Measurements from ENCODE around the gene RAP1GAP.

Gene RAP1GAP

DNA sequence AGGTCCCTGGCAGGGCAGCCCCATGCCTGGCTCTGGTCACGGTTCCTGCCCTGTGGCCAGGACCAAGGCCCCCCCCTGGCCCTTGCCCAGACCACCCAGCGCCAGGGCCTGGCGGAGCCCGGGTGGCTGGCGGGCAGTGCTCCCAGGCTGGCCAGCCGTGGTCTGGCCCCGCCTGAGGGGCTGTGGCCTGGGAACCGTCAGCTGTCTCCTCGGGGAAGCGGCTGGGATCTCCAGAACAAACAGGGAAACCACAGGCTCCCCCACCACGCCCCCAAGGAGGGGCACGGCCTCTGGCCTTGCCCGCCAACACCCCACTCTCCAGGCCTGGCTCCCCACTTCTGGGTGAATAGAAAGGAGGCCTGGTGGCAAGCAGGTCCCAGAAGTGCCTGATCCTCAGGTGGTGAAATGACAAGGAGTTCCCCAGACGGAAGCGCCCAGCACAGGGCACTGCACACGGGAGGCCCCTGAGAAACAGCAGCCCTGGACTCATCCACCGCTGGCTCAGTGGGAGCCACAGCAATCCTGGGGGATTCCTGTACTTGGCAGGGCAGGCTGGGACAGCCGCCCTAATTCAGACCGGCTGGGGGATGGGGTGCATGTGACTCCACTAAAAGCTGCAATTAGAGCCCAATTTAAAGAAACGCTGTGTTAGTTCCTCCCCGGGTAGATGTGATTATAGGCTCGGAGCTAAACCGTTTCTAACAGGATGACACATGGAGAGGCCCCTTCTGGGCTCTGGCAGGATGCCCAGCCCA lies 78.9 kb downstream of the RAP1GAP start:
- no peak for DNase-seq (ENCODE audit: low spot score)

DNA sequence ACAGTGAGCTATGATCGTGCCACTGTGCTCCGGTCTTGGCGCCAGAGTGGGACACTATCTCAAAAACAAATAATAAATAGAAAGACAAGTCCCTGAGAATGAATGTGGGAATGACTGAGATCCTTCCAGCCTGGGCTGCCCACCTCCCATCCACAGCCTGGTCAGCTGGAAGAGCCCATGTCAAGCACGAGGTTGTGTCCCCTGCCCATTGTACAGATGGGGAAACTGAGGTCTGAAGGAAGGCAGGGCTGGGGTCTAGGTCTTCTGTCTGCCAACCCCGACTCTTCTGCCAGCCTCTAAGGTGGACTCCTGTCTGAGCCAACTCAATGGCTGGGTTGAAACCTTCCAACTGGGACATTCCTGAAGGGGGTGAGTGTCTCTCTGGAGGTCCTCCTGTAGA lies 79.5 kb downstream of the RAP1GAP start:
- no peak for DNase-seq (ENCODE audit: low spot score)

DNA sequence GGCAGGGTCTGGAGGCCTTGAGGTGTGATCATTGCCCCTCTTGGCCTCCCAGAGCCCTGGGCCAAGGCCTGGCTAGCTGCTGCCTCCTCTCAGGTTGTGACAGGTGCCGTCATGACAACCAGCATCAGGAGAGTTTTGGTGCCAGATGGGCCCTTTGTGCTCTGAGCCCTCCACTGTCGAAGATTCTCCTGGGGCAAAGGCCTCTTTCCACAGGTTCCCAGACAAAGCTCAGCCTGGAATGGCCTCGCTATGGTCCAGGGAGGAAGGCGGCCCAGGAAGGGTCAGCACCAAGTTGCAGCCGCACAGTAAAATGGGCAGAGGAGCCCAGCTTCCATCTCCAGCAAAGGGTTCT lies 81.6 kb downstream of the RAP1GAP start:
- DNase-seq (ENCODE audit: low spot score): no peak

DNA sequence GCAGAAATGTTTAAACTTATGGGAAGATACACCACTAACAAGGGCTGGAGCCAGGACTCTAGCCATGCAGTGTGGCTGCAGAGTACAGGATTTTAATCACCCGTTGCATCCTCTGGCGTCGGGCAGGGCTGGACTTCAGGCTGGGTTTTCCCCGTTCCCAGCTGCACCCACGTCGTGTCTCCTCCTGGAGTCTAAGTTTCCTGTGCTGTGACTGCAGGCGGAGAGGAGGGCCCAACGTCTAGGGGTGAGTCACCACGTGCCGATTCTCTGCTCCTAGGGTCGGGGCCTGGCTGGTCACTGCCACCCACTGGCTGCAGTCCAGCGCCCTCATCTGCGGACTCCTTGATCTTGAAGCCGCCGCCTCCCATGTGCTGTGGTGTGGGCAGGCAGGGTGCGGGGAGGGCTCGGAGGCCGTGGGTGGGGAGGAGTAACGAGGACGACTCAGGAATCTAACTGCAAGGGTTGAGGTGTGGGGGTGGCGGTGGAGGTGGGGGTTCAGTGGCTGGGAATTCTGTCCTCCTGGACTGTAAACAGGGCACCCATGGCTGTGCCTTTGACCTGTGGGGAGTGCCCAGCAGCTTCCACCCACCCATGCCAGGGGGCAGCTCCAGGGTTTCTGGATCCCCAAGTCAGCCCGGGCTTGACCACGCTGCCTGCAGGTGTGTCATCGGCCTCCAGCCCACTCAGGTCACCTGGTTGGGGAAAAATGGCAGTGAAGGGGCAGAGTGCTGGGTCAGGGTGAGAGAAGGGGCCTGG lies 82.1 kb downstream of the RAP1GAP start:
- no peak for DNase-seq (ENCODE audit: low spot score)

DNA sequence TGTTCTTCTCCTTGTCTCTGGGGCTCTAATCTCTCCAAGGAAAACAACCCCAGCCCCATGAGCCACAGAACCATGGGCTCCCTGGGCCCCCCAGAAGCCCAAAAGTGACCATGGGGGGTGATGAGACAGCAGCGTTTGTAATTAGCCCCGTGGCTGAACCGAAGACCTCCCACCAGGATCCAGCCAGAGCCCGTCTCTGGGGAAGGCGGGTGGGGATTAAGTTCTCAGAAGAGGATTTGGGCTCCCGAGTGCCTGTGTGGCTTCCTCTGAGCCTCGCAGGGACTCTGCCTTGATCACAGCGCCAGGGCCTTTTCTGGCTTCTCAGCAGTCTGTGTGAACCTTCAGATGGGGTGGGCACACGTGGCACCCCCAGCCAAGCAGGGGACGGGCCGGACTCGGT lies 82.9 kb downstream of the RAP1GAP start:
- DNase-seq (ENCODE audit: low spot score): no peak

DNA sequence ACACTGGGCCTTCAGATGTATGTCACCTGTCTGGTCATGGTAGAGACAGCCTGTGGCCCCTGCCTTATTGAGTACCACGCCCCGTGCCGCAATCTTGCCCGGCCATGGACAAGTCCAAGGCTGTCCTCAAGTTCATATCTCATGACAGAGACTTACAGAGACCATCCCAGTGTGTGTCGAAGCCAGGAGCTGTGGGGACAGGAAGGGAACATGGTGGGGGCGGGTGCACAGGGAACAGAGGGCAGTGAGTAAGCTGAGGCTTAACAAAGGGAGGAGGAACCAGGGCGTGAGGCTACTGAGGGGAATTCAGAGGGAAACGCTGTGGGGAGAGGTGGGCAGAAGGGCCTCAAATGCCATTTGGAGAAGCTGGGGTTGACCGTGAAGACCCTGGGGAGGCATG lies 84.1 kb downstream of the RAP1GAP start:
- DNase-seq (ENCODE audit: low spot score): no peak

DNA sequence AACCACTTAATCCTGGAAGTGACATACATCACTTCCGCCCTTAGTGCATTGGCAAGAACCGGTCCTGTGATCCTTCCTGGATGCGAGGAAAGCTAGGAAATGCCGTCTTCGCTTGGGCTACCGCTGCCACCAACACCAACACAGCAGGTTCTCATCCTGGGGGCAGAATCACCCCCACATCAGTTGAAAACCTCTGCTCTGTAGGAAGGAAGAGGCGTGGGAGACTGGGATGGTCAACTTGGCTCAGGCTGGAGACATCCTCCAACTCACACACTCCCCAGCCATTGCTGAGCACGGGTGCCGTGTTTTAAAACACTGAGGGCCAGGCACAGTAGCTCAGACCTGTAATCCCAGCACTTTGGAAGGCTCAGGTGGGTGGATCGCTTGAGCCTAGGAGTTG lies 85.1 kb downstream of the RAP1GAP start:
- DNase-seq (ENCODE audit: low spot score): no peak

DNA sequence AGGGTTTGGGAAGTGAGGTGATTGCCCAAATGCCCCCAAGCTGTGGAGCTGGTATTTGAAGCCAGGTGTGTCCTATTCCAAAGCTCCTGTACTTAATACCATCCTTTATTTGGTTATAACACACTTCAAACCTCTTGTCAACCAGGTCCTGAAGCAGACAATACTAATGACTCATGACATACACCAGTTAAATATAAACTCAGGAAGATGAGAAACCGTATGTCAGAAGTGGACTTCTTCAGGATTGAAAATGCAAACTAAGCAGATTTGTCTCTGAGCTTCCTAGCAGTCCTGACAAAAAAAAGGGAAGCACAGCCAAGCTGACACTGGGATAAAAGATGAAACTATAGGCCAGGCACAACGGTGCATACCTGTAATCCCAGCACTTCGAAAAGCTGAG lies 89.4 kb downstream of the RAP1GAP start:
- DNase-seq (ENCODE audit: low spot score): no peak

DNA sequence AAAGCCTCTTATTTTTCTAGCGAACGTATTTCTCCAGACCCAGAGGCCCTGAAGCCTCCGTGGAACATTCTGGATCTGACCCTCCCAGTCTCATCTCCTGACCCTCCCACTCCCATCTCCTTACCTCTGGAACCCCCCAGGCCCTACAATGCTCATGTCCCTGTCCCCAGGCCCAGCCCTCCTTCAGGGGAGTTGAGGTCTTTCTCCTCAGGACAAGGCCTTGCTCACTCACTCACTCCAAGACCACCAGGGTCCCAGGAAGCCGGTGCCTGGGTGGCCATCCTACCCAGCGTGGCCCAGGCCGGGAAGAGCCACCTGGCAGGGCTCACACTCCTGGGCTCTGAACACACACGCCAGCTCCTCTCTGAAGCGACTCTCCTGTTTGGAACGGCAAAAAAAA lies 91.2 kb downstream of the RAP1GAP start:
- no peak for DNase-seq (ENCODE audit: low spot score)

DNA sequence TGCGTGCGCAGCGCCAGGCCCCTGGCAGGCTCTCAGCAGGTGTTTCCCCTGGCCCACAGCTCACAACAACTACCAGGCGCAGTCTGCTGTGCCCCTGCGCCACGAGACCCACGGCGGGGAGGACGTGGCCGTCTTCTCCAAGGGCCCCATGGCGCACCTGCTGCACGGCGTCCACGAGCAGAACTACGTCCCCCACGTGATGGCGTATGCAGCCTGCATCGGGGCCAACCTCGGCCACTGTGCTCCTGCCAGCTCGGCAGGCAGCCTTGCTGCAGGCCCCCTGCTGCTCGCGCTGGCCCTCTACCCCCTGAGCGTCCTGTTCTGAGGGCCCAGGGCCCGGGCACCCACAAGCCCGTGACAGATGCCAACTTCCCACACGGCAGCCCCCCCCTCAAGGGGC lies 91.8 kb downstream of the RAP1GAP start:
- no peak for DNase-seq (ENCODE audit: low spot score)

DNA sequence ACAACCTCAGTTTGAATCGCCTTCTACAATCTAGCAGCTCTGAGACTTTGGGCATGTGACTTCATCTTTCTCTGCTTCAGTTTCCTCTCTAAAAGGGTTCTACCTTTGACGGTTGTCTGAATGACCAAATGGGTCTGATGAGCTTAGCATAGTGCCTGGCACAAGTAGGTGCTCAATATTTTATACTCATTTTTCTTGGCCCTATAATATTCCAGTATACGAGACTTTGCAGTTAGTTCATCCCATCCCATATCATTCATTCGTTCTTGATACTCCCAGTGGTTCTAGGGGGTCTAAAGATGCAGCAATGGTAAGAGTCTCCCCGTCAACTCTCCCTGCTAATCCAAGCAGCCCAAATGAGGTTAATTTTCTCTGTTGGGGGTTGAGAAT lies 92.4 kb downstream of the RAP1GAP start:
- no peak for DNase-seq (ENCODE audit: low spot score)

DNA sequence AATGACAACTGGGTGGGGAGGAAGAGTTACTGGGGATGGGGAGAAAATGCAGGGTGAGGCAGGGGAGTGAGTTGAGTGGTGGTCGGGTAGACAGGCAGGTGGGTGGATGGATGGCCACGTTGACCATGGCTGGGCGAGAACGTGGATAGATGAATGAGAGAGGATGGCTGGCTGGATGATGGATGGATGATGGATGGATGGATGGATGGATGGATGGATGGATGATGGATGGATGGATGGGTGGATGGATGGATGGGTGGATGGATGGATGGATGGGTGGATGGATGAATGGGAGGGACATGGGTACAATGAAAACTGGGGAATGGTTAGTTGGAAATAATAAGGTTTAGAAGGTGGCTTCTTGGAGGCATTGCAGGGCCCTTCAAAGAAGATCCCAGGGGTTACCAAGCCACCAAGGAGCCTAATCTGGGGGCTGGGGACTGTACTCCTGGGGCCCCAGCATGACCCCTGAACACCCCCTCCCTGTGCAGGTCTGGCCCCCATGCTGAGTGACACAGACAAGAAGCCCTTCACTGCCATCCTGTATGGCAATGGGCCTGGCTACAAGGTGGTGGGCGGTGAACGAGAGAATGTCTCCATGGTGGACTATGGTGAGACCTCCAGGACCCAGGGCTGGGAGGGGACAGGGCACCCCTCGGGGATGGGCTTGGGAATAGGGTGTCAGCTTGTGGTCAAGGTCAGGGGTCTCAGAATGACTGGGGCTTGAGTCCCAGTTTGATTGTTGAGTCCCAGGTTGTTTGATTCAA lies 92.9 kb downstream of the RAP1GAP start:
- no peak for DNase-seq (ENCODE audit: low spot score)

DNA sequence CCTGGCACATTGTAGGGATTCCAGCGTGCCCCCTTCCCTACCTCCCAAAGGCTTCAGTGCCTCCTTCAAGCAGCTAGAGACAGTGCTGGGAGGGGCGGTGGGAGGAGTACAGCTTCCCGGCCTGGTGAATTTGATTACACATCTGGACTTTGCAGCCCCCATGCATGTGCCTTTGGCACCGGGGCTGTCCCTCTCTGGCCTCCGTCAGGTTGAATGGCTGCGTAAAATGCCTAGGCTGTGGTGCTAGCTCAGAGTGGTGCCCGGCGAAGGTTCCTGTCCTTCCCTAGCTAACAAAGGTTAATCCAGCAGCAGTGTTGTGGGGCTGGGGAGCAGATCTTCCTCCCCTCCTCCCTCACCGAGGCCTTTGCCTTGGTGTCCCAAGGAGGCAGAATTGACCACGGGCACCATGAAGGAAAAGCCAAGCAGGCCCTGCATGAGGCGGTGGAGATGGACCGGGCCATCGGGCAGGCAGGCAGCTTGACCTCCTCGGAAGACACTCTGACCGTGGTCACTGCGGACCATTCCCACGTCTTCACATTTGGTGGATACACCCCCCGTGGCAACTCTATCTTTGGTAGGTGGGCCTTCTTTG lies 93.7 kb downstream of the RAP1GAP start:
- no peak for DNase-seq (ENCODE audit: low spot score)

DNA sequence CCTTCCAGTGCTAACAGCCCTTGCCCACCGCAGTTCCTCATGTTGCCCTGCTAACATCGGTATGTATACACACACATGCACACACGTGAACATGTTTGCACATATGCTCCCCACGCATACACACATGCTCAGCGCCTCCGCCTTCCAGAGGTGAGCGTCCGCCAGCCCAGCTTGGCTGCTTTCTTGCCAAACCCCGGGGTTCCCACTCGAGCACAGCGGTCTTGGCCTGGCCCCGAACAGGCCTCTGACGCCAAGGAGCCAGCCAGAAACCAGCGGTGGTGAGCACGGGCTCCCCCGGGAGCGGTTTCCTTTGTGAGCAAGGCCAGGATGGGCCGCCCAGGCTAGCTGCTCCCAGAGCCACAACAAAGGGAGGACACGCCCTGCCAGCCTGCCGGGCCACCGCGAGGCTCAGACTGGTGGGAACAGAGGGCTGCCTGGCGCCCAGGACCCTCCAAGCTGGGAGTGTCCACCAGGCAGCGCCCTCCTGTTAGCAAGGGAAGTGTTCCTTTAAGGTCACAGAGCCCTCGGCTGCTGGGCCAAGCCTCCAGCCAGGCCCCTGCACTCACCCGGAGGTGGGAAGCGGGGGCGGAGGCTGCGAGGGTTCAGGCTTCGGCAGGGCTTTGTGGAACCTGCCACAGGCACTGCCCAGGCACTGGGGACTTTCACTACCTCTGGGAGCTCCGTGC lies 94.5 kb downstream of the RAP1GAP start:
- DNase-seq (ENCODE audit: low spot score): no peak

DNA sequence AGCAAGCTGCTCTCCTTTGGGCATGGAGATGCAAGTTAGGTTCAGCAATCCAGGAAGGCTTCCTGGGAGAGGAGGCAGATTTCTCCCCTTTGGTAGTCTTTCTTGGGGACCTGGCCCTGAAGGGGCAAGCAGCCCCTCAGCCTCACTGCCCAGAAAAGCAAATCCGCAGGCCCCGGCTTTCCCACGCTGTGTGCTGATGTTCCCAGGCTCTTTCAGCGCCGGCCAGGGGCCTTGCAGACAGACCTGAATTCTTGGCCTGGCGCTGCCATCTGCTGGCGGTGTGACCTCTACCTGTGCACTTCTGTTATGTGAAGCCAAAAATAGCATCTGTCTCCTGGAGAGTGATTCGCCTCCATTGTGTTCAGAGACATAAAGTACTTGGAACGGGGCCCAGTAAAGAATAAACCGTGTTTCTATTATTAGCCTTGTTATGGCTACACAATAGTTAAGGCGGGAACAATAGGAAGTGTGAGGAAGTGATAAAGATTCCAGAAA lies 95.1 kb downstream of the RAP1GAP start:
- DNase-seq (ENCODE audit: low spot score): peak; percentile 40

DNA sequence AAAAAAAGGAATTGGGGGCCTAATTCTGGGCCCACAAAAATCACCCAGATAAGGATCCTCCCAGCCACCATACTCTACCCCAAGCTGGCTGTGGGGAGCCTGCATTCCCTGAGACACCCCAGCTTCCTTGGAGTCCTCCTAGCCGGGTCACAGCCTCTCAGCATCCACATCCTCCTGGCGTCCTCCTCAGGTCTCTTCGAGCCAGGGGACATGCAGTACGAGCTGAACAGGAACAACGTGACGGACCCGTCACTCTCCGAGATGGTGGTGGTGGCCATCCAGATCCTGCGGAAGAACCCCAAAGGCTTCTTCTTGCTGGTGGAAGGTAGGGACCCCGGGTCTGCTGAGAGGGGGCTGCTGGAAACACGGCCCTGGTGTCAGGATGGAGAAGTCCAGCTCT lies 95.7 kb downstream of the RAP1GAP start:
- no peak for DNase-seq (ENCODE audit: low spot score)

DNA sequence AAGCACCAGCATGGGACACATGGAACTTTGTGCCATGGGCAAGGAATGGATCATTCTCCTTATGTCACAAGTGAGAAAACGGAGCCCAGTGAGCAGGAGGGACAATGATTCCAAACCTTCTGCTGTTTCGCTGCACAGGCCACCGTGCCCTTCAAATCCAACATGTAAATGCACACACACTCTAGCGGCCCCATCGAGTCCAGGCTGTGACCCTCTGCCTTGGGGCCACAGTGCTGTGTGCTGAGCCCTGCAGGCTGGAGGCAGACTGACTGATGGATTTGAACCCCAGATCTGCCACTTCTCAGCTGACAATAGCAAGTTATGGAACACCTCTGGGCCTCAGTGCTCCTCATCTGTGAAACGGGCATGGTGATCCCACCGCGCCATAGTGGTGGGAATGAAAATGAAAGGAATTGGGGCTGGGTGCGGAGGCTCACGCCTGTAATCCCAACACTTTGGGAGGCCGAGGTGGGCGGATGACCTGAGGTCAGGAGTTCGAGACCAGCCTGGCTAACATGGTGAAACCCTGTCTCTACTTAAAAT lies 96.4 kb downstream of the RAP1GAP start:
- no peak for DNase-seq (ENCODE audit: low spot score)

DNA sequence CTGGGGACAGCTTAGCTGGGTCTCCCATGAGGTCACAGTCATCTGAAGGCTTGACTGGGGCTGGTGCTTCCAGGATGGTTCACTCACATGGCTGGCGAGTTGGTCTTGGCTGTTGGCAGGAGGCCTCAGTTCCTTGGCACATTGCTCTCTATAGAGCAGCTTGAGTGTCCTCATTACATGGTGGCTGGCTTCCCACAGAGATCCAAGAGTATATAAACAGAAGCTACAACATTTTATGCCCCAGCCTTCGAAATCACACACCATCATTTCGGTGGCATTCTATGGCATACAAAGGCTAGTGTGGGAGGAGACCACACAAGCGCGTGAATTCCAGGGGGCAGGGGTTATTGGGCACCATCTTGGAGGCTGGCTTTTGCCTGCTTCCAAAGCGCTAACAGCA lies 96.9 kb downstream of the RAP1GAP start:
- DNase-seq (ENCODE audit: low spot score): no peak

DNA sequence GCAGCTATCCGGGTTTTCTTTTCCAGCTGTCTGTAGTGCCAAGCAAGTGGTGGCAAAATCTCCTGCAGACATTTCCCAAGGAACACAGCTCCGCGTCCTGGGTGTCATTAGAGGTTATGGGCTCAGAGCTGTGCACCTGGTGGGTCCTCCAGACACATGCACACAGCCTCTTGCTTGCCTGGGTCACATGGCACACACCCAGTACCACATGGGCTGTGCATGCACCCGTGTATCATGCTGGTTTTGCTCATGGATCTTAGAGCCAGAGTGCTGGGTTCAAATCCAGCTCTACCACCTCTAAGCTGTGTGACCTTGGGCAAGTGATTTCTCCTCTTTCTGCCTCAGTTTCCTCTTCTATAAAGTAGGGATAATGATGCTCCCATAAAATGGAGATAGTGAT lies 98.3 kb downstream of the RAP1GAP start:
- no peak for DNase-seq (ENCODE audit: low spot score)

DNA sequence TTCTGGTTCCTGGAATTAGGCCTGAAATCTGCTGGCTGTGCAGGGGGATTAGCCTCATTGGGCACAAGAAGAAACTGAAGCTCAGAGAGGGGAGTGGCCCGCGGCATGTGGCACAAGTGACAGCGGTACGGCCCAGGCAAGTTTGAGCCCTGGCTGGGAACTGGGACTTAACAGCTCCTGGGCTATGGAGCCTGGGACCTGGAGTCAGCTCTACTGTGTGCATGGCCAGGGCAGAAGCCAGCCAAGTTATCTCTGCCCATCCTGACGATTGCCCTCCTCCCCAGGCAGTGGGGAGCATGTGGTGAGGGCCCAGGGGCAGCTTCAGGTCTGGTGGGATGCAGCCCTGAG lies 98.7 kb downstream of the RAP1GAP start:
- no peak for DNase-seq (ENCODE audit: low spot score)

DNA sequence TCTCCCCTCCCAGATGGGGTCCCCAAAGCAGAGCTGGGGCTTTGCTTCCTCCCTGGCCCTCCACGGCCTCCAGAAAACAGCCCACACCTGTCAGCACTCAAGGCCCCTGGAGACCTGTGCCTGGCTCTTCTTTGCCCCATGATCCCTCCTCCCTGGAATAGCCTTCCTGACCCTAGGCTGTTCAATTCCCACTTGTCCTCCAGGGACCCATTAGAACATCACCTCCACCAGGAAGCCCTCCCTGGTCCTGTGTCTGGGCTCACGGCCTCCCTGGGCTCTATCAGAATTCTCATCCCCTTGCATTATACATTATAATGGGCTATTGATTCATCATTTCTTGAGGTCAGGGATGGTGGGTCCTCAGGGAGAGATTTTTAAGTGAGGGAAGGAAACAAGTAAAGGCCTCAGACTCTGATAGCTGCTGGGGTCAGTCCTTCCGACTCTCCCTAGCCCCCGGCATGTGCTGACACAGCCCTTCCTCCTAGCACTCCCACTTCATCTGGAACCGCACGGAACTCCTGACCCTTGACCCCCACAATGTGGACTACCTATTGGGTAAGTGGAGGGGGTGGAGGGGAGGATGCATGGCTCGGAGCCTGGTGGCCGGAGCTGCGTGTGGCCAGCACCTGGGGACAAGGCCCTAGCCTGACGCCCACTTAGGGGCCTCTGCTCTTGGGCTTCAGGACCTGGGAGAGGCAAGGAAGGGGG lies 99.2 kb downstream of the RAP1GAP start:
- no peak for DNase-seq (ENCODE audit: low spot score)
